ENCODE results near the gene PTGER4. TPM values are rescaled to one million over a fixed set of nuclear protein-coding genes. Genes with fewer than 3 reads are reported as not detected.
A peak's percentile ranks its signal among the peaks of the same experiment; 100 is the strongest.

Gene PTGER4
- polyA plus RNA-seq, 1 donor (not counting 4 experiments of a cell fraction or from before 2014, with no cell fraction given) = 12.2 TPM

GRCh38 chr5:40689438-40689837 is 9.7 kb downstream of the PTGER4 start:
- Histone ChIP-seq H4K20me1 (ENCODE audit: control insufficient read depth, extremely low read depth, insufficient read depth, low read length) (no peaks in the 10 kb centered on the region), H2AFZ (ENCODE audit: control insufficient read depth, low read length) (no peak overlapping the region), H3K4me1 (ENCODE audit: control insufficient read depth, extremely low read depth, insufficient read depth, low read length) (peaks cover 50% of the 10 kb centered on the region), H3K4me2 (ENCODE audit: control insufficient read depth, extremely low read depth, insufficient read depth, low read depth, low read length) (peak overlapping the region; percentile 8), H3K27ac (ENCODE audit: control insufficient read depth, insufficient read depth, low read length) (peak overlapping the region; percentile 22), H3K9ac (ENCODE audit: control insufficient read depth, extremely low read depth, insufficient read depth, low read length) (no peak overlapping the region), H3K4me3 (ENCODE audit: control insufficient read depth in 2 of 3, extremely low read depth in 1 of 3, insufficient read depth in 2 of 3, low read depth in 1 of 3, low read length in 3 of 3) (no peak overlapping the region), H3K79me2 (ENCODE audit: control insufficient read depth, insufficient read depth, low read length) (peaks cover 62% of the 10 kb centered on the region), H3K27me3 (ENCODE audit: control insufficient read depth, extremely low read depth, insufficient read depth, low read length) (no peaks in the 10 kb centered on the region), H3K36me3 (ENCODE audit: control insufficient read depth in 2 of 2, extremely low read depth in 1 of 2, insufficient read depth in 2 of 2, low read length in 2 of 2) (peaks cover 8 to 12% of the 10 kb centered on the region in 2 experiments), H3K9me3 (ENCODE audit: control insufficient read depth, low read depth, low read length) (no peaks in the 10 kb centered on the region), H3K9me1 (ENCODE audit: control insufficient read depth, extremely low read depth, insufficient read depth, low read length) (no peaks in the 10 kb centered on the region)
- FAIRE-seq = peak; percentile 91
- no peak for TF ChIP-seq CTCF (optimal IDR thresholded peaks at IDR 0.05 in 1 of 3, IDR thresholded peaks at IDR 0.05 in 1 of 3, conservative IDR thresholded peaks at IDR 0.05 in 1 of 3; ENCODE audit: extremely low read depth in 1 of 3, insufficient read depth in 2 of 3, low read length in 3 of 3)
- peak; percentile 76 for DNase-seq (ENCODE audit: low read depth, low spot score)
- dilution Hi-C loops (cut with MboI; ENCODE audit: extremely low pct_ligation_motif_present, low sequenced_read_pairs) = no loop called here

GRCh38 chr5:40690267-40690666 is 10.6 kb downstream of the PTGER4 start:
- DNase-seq (ENCODE audit: low read depth, low spot score) (no peak), FAIRE-seq (no peak)
- no peak overlapping the region for H2AFZ ChIP-seq (ENCODE audit: control insufficient read depth, low read length)
- H3K9me3 ChIP-seq (ENCODE audit: control insufficient read depth, low read depth, low read length) = no peaks in the 10 kb centered on the region
- dilution Hi-C loops (cut with MboI; ENCODE audit: extremely low pct_ligation_motif_present, low sequenced_read_pairs) = no loop called here
- H3K79me2 ChIP-seq (ENCODE audit: control insufficient read depth, insufficient read depth, low read length) = peaks cover 54% of the 10 kb centered on the region
- peaks cover 45% of the 10 kb centered on the region for H3K4me1 ChIP-seq (ENCODE audit: control insufficient read depth, extremely low read depth, insufficient read depth, low read length)
- no peaks in the 10 kb centered on the region for H3K9me1 ChIP-seq (ENCODE audit: control insufficient read depth, extremely low read depth, insufficient read depth, low read length)
- no peak overlapping the region for H3K4me3 ChIP-seq (ENCODE audit: control insufficient read depth in 2 of 3, extremely low read depth in 1 of 3, insufficient read depth in 2 of 3, low read depth in 1 of 3, low read length in 3 of 3)
- no peaks in the 10 kb centered on the region for H3K27me3 ChIP-seq (ENCODE audit: control insufficient read depth, extremely low read depth, insufficient read depth, low read length)
- TF ChIP-seq EZH2 (IDR thresholded peaks at IDR 0.05; ENCODE audit: low read length) (no peak), CTCF (optimal IDR thresholded peaks at IDR 0.05 in 1 of 3, IDR thresholded peaks at IDR 0.05 in 1 of 3, conservative IDR thresholded peaks at IDR 0.05 in 1 of 3; ENCODE audit: extremely low read depth in 1 of 3, insufficient read depth in 2 of 3, low read length in 3 of 3) (no peak)
- H3K9ac ChIP-seq (ENCODE audit: control insufficient read depth, extremely low read depth, insufficient read depth, low read length) = no peak overlapping the region
- H3K4me2 ChIP-seq (ENCODE audit: control insufficient read depth, extremely low read depth, insufficient read depth, low read depth, low read length) = peak overlapping the region; percentile 25
- H3K36me3 ChIP-seq (ENCODE audit: control insufficient read depth in 2 of 2, extremely low read depth in 1 of 2, insufficient read depth in 2 of 2, low read length in 2 of 2) = peaks cover 8 to 12% of the 10 kb centered on the region in 2 experiments
- H3K27ac ChIP-seq (ENCODE audit: control insufficient read depth, insufficient read depth, low read length) = no peak overlapping the region
- H4K20me1 ChIP-seq (ENCODE audit: control insufficient read depth, extremely low read depth, insufficient read depth, low read length) = no peaks in the 10 kb centered on the region
